DMS53 treated with DMSO at 0.1 percent for 48 hours (cell line): ENCODE results near the gene SLC38A2.

Experiments used
- DNase-seq: peaks from one replicate; lab custom pipeline; 2025; ENCODE audit not compliant: unreplicated experiment; lab: John Stamatoyannopoulos, UW

SLC38A2 gene

GRCh38 chr12:46376579-46376978 lies 4.0 kb upstream of the SLC38A2 start:
- DNase-seq, result no peak

- DNase-seq, result no peak
Observed at GRCh38 chr12:46374711-46375110, 2.1 kb upstream of the SLC38A2 start.

- no peak for DNase-seq
Observed at GRCh38 chr12:46374310-46374709, 1.7 kb upstream of the SLC38A2 start.

GRCh38 chr12:46373301-46374296 lies 1.0 kb upstream of the SLC38A2 start:
- DNase-seq, result peak; percentile 86

GRCh38 chr12:46371718-46372543 lies 642 bp downstream of the SLC38A2 start:
- peak; percentile 93 for DNase-seq

- DNase-seq, result peak; percentile 97
Observed at GRCh38 chr12:46370792-46371717, 1.5 kb downstream of the SLC38A2 start.

- no peak for DNase-seq
Observed at GRCh38 chr12:46370380-46370734, 2.2 kb downstream of the SLC38A2 start.

GRCh38 chr12:46369474-46370379 lies 2.8 kb downstream of the SLC38A2 start:
- DNase-seq, result no peak

- no peak for DNase-seq
Observed at GRCh38 chr12:46369095-46369473, 3.5 kb downstream of the SLC38A2 start.

- DNase-seq, result no peak
Observed at GRCh38 chr12:46368684-46369083, 3.9 kb downstream of the SLC38A2 start.

GRCh38 chr12:46368138-46368537 lies 4.4 kb downstream of the SLC38A2 start:
- DNase-seq, result no peak

- DNase-seq, result no peak
Observed at GRCh38 chr12:46367351-46368029, 5.1 kb downstream of the SLC38A2 start.

GRCh38 chr12:46366771-46367170 lies 5.8 kb downstream of the SLC38A2 start:
- no peak for DNase-seq

GRCh38 chr12:46365951-46366379 lies 6.6 kb downstream of the SLC38A2 start:
- DNase-seq, result no peak

- DNase-seq, result no peak
Observed at GRCh38 chr12:46364777-46365580, 7.6 kb downstream of the SLC38A2 start.

GRCh38 chr12:46364300-46364696 lies 8.3 kb downstream of the SLC38A2 start:
- DNase-seq, result no peak

- no peak for DNase-seq
Observed at GRCh38 chr12:46363582-46364299, 8.8 kb downstream of the SLC38A2 start.
